OCI-LY1 (cell line): ENCODE measurements around the gene MTPN.

Experiments used
- H2AFZ ChIP-seq: fragments of 200-600 bp; sonication (generic), shearing (Covaris generic); 2 replicates; pipeline ENCODE4 v1.6.0; 2014; ENCODE audit warnings: antibody characterized with exemption, mild to moderate bottlenecking, low read length
- H3F3A ChIP-seq: fragments of 200-600 bp; sonication (generic), shearing (Covaris generic); 2 replicates; pipeline ENCODE4 v1.6.0; 2014; ENCODE audit warnings: mild to moderate bottlenecking, antibody characterized with exemption, low read length, moderate library complexity; ENCODE audit not compliant: insufficient read depth
- H3K27ac ChIP-seq: fragments of 200-600 bp; sonication (generic); 2 replicates; pipeline ENCODE4 v1.5.1; 2014; ENCODE audit warnings: low read length, mixed run types, mild to moderate bottlenecking, low read depth; ENCODE audit not compliant: poor library complexity, severe bottlenecking
- H3K27me3 ChIP-seq: fragments of 200-600 bp; sonication (generic); 2 replicates; pipeline ENCODE4 v1.6.0; 2014; ENCODE audit warnings: antibody characterized with exemption, mild to moderate bottlenecking, low read length, moderate library complexity; ENCODE audit not compliant: insufficient read depth
- H3K36me3 ChIP-seq: fragments of 200-600 bp; sonication (generic); 2 replicates; pipeline ENCODE4 v1.6.1; 2014; ENCODE audit warnings: mild to moderate bottlenecking, antibody characterized with exemption, low read length, moderate library complexity, mixed read lengths; ENCODE audit not compliant: insufficient read depth
- H3K4me1 ChIP-seq: fragments of 200-600 bp; sonication (generic); 2 replicates; pipeline ENCODE4 v1.5.1; 2014; ENCODE audit warnings: mild to moderate bottlenecking, low read length, moderate library complexity; ENCODE audit not compliant: insufficient read depth, severe bottlenecking
- H3K4me2 ChIP-seq: fragments of 200-600 bp; sonication (generic), shearing (Covaris generic); 2 replicates; pipeline ENCODE4 v1.6.1; 2014; ENCODE audit warnings: low read length
- H3K4me3 ChIP-seq: fragments of 200-600 bp; sonication (generic); 2 replicates; pipeline ENCODE4 v1.5.1; 2014; ENCODE audit warnings: low read length, low read depth, mild to moderate bottlenecking, mixed read lengths; ENCODE audit not compliant: poor library complexity, severe bottlenecking
- H3K79me2 ChIP-seq: fragments of 200-600 bp; shearing (Covaris generic); 2 replicates; pipeline ENCODE4 v1.6.1; 2016; ENCODE audit warnings: mixed run types, low read length, mixed read lengths; ENCODE audit not compliant: insufficient read depth
- H3K9ac ChIP-seq: fragments of 200-600 bp; sonication (generic), shearing (Covaris generic); 2 replicates; pipeline ENCODE4 v1.6.1; 2014; ENCODE audit warnings: mild to moderate bottlenecking, low read length, mixed read lengths
- H3K9me2 ChIP-seq: fragments of 200-600 bp; sonication (generic), shearing (Covaris generic); 2 replicates; pipeline ENCODE4 v1.6.1; 2014; ENCODE audit warnings: low read depth, mild to moderate bottlenecking, low read length, mixed read lengths
- H3K9me3 ChIP-seq: fragments of 200-600 bp; shearing (Covaris generic); 2 replicates; pipeline ENCODE4 v1.6.1; 2014; ENCODE audit warnings: low read length, mixed read lengths
- H4K20me1 ChIP-seq: fragments of 200-600 bp; sonication (generic), shearing (Covaris generic); 2 replicates; pipeline ENCODE4 v1.6.0; 2016; ENCODE audit warnings: mild to moderate bottlenecking, low read length; ENCODE audit not compliant: insufficient read depth
- EZH2 ChIP-seq: fragments of 200-600 bp; sonication (generic), shearing (Covaris generic); IDR thresholded peaks from 2 replicates; pipeline ENCODE4 v1.8.0; 2017; ENCODE audit warnings: borderline replicate concordance, mixed run types, mild to moderate bottlenecking, antibody characterized with exemption, low read length, moderate library complexity, mixed read lengths
- TF ChIP-seq, protein P1 (sequence below): fragments of 200-600 bp; sonication (generic), shearing (Covaris generic); IDR thresholded peaks from 2 replicates; pipeline ENCODE4 v1.5.1; 2017; ENCODE audit warnings: mild to moderate bottlenecking, antibody characterized with exemption, low read length, moderate library complexity, mixed read lengths

The MTPN gene

GRCh38 chr7:135965602-135966001 is 11.6 kb downstream of the MTPN start:
- no peaks in the 10 kb centered on the region for H3F3A ChIP-seq
- TF ChIP-seq, protein P1, sequence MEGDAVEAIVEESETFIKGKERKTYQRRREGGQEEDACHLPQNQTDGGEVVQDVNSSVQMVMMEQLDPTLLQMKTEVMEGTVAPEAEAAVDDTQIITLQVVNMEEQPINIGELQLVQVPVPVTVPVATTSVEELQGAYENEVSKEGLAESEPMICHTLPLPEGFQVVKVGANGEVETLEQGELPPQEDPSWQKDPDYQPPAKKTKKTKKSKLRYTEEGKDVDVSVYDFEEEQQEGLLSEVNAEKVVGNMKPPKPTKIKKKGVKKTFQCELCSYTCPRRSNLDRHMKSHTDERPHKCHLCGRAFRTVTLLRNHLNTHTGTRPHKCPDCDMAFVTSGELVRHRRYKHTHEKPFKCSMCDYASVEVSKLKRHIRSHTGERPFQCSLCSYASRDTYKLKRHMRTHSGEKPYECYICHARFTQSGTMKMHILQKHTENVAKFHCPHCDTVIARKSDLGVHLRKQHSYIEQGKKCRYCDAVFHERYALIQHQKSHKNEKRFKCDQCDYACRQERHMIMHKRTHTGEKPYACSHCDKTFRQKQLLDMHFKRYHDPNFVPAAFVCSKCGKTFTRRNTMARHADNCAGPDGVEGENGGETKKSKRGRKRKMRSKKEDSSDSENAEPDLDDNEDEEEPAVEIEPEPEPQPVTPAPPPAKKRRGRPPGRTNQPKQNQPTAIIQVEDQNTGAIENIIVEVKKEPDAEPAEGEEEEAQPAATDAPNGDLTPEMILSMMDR = no peak
- no peak for TF ChIP-seq EZH2
- peaks cover 43% of the 10 kb centered on the region for H3K36me3 ChIP-seq
- H3K27ac ChIP-seq = no peak overlapping the region
- H3K4me2 ChIP-seq = no peak overlapping the region
- peaks cover 96% of the 10 kb centered on the region for H3K79me2 ChIP-seq
- no peaks in the 10 kb centered on the region for H3K9me2 ChIP-seq
- no peak overlapping the region for H2AFZ ChIP-seq
- peaks cover 4% of the 10 kb centered on the region for H3K9me3 ChIP-seq
- no peak overlapping the region for H3K4me3 ChIP-seq
- peaks cover 37% of the 10 kb centered on the region for H3K4me1 ChIP-seq
- no peaks in the 10 kb centered on the region for H4K20me1 ChIP-seq
- H3K27me3 ChIP-seq = no peaks in the 10 kb centered on the region
- no peak overlapping the region for H3K9ac ChIP-seq

DNA sequence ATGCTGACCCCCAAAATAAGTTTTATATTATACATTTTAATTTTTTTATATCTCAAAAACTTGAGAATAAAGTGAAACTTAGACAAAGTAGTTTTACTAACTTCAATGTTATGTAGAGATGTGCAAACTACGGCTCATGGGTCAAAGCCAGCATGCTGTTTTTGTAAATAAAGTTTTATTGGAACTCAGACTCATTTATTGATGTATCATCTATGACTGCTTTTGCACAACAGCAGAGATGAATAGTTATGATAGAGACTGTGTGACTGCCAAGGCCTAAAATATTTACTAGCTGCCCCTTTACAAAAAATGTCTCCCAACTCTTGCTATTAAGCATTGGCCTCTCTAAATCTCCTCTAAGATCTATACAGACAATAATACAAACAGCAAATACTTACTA is 12.4 kb downstream of the MTPN start:
- Histone ChIP-seq H3K27ac (no peak overlapping the region), H3K4me1 (peaks cover 36% of the 10 kb centered on the region), H3F3A (no peaks in the 10 kb centered on the region), H3K9ac (no peak overlapping the region), H3K36me3 (peaks cover 44% of the 10 kb centered on the region), H2AFZ (no peak overlapping the region), H3K4me3 (no peak overlapping the region), H3K4me2 (no peak overlapping the region), H3K27me3 (no peaks in the 10 kb centered on the region), H4K20me1 (no peaks in the 10 kb centered on the region), H3K9me2 (no peaks in the 10 kb centered on the region), H3K79me2 (peaks cover 96% of the 10 kb centered on the region), H3K9me3 (peaks cover under 1% of the 10 kb centered on the region)
- no peak for TF ChIP-seq EZH2
- TF ChIP-seq, protein P1 = no peak

DNA sequence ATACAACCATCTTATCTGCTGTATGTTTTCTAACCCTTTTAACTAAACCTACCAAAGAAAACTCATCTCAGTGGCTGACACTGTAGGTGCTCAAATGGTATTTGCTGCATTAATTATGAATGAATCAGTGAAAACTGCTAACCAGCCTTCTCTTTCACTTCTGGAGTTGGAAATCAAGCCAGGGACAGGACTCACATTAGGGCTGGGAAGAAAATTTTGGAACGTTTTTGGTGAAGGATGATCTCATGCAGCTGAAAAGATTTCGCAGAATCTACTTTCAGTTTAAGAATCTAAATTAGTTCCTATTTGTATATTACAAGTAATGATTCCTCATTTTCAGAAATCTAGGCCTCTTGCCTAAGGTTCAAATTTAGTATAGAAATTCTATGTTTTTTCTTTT is 12.9 kb downstream of the MTPN start:
- Histone ChIP-seq H3K79me2 (peaks cover 96% of the 10 kb centered on the region), H2AFZ (no peak overlapping the region), H3K9me3 (no peaks in the 10 kb centered on the region), H3K9ac (no peak overlapping the region), H3K27ac (no peak overlapping the region), H3K4me3 (no peak overlapping the region), H3F3A (no peaks in the 10 kb centered on the region), H3K4me1 (peaks cover 36% of the 10 kb centered on the region), H3K9me2 (no peaks in the 10 kb centered on the region), H4K20me1 (no peaks in the 10 kb centered on the region), H3K4me2 (no peak overlapping the region), H3K27me3 (no peaks in the 10 kb centered on the region), H3K36me3 (peaks cover 44% of the 10 kb centered on the region)
- TF ChIP-seq EZH2 = no peak
- TF ChIP-seq, protein P1 = no peak
